HG03558 (cell line): ENCODE data around the gene CYP4F12.

Source experiments
- ATAC-seq: cut with Tn5 transposase; IDR thresholded peaks from one replicate; pipeline ENCODE4 v1.9.1; 2021; ENCODE audit warnings: moderate number of reproducible peaks; ENCODE audit not compliant: unreplicated experiment; ENCODE audit errors: extremely low read depth

The CYP4F12 gene

GRCh38 chr19:15701757-15702533 lies 29.1 kb downstream of the CYP4F12 start:
- ATAC-seq = no peak

DNA sequence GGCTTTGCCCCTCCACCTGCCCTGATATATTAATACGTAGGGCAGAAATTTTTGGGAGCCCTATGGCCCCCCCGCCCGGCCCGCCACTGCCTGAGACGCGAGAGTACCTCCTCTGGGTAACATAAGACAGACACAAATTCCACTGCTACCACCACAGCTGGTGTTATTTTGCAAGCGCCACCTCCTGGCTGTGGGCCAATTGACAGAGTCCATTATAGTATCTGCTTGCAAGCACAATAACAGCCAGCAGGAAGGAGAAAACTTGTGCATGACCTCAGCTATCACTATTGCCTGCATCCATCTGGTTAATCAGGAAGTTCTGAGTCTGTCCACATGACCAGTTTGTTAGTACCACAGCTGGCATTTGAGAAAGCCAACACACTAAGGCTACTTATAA lies 29.6 kb downstream of the CYP4F12 start:
- no peak for ATAC-seq

- no peak for ATAC-seq
These were observed 41.8 kb downstream of the CYP4F12 start for GRCh38 chr19:15714638-15715037.

DNA sequence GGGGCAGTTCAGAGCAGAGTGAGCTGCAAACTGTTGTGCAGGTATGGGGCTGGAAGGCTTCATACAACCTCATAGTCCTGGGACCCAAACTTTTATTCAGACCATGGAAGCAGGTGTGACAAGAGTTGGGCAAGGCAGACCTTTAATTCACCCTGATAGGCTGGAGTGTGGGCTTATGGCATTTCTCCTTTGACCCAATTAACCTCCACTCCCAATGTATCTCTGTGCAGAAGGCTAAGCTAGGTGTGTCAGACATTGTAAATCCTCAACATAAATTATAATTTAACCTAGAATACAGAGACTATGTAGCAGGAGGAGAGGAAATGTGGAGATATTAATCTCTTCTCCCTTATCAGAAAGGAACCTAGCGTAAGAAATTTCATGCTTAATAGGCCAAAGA lies 42.8 kb downstream of the CYP4F12 start:
- no peak for ATAC-seq

DNA sequence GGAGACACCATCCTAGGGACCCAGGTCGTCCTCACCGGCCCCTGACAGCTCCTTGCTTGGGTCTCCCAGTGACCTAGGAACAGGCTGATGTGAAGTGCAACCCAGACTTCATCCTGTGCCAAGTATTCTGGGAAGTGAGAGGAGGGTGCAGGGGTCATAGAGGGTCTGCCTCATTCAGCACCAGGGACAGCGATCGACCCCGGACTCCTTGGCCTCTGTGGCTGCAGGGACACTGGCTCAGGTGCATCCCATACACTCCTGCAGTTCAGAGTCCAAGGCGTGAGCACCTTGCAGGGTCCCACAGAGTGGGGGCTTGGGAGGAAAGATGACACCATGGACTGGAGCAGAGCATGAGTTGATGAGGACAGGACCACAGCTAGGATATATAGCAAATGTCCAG lies 44.9 kb downstream of the CYP4F12 start:
- ATAC-seq = no peak

DNA sequence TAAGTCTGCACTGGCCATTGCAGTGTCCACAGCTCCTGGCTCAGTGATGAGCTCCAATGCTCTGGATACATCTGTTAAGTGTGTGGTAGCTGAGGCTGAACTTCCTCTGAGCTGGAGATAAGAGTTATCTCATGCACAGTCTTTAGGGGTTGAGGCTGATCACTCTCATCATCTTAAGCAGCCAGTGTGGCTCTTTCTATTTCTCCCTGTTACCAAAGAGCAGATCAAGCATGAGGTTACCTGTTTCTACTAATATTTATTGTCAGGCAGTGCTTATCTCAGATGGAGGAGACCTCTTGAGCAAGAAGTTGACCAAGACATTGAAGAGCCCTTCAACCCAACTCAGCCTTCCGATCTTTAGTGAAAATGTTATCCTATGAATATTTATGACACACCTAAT lies 48.4 kb downstream of the CYP4F12 start:
- no peak for ATAC-seq

- ATAC-seq = no peak
These were observed 50.1 kb downstream of the CYP4F12 start for GRCh38 chr19:15722956-15723355.

DNA sequence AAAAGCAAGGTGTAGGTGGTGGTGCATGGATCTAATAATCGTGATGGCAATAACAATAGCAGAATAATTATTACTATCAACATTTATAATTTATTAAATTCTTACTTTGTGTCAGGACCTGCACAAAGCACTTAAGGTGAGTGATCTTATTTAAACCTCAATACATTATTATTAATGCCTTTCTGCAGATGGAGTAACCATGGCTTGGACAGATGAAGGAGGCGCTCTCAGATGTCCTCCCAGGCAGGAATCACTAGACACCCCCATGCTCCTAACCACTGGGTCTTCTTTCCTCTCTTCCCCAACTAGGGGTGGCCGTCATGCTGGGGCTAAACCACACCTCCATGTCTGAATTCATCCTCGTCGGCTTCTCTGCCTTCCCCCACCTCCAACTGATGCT lies 54.8 kb downstream of the CYP4F12 start, which contains the start of gene OR10H2:
Gene OR10H2, plus strand, starts transcription at position 301 of the 400 bp plus-strand sequence. Its CDS starts 20 bp downstream, at position 321.
- ATAC-seq = no peak

DNA sequence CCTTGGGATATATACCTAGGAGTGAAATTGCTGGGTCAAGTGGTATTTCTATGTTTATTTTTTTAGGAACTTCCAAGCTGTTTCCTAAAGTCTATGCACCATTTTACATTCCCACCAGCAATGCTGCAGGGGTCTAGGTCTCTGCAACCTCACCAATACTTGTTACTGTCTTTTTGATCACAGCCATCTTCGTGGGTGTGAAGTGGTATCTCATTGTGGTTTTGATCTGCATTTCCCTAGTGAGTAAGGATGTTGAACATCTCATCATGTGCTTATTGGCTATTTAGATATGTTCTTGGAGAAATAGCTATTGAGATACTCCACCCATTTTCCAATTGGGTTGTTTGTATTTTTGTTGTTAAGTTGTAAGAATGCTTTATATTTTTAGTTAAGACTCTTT lies 57.7 kb downstream of the CYP4F12 start:
- no peak for ATAC-seq

DNA sequence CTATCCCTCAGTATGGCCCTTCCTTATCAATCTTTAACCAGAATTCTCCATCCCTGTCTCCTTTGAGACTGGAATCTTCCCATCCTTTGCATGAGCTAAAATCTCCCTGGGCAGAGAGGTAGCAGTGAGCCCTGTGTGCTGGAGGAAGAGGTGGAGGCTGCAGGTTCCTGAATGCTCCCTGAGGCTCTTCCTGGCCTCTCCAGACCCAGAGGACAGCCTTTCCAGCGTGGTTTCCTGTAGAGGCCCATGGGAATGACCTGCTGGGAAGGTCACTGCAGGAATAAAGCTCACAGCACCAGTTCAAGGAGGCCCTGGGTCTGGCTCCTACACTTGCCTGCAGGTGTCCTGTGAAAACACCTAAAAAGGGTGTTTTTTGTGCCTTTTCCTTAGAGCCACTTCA lies 59.5 kb downstream of the CYP4F12 start:
- ATAC-seq = no peak

DNA sequence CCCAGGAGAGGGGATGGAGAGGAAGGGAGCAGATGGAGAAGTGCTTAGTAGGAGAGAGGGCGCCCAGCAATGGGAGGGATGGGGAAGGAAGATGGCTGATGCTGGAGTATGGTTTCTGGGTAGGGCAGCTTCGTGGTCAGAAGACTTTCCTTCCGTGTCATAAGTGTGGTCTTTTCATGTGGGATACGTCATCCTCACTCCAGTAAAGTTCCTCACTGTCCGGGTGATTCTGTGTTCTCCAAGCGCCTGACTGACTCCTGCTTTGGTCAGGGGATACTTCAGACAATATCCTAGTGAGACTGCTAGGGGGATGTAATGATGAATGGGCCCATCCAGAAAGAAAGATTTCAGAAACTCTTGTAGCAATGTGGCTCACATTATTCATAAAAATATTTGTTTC lies 61.0 kb downstream of the CYP4F12 start:
- no peak for ATAC-seq

- no peak for ATAC-seq
These were observed 64.8 kb downstream of the CYP4F12 start, which contains the start of gene OR10H3 for GRCh38 chr19:15737722-15738121. OR10H3 (plus strand) TSS chr19:15737985; CDS start chr19:15741393, 3,408 bp downstream.

DNA sequence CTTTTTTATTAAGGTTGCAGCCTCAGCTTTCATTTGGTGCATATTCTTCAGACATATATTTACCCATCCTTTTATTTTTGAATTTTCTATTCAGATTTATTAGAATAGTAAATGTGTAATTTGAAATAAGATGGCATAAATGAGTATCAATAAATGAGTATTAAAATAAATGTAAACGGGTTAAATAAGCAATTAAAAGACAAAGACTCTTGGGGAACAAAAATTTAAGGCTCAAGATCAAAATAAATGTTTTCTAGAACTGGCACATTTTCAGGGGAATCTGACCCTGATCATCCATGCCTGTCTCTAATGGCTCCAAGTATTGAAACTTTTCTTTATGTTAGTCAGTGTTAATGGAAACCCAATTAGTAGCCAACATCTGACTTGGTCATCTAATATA lies 67.9 kb downstream of the CYP4F12 start:
- ATAC-seq = no peak
